Upper lobe of left lung (tissue), 4 donors: ENCODE data around the gene AGBL5.

ENCODE experiments used
- CTCF ChIP-seq, 6 experiments: fragments of 450-650 bp in 4 of 6; fragments of 200-600 bp in 2 of 6; sonication (generic) in 2 of 6; IDR thresholded peaks; one replicate each; pipeline ENCODE4 v1.5.1; 2016 to 2019; ENCODE audit warnings: antibody characterized with exemption in 6 of 6
- POLR2A ChIP-seq, 4 donors: fragments of 450-650 bp; IDR thresholded peaks; one replicate each; pipeline ENCODE4 v1.5.1; 2016 to 2017; ENCODE audit warnings: antibody characterized with exemption in 4 of 4, mild to moderate bottlenecking in 2 of 4
- POLR2AphosphoS5 ChIP-seq, 2 donors: sonication (generic); formaldehyde crosslinking; IDR thresholded peaks; one replicate each; pipeline ENCODE4 v1.5.1; 2017; ENCODE audit warnings: antibody characterized with exemption in 2 of 2

- TF ChIP-seq CTCF (IDR thresholded peaks at IDR 0.05) (peak in 1 of 6 experiments; percentile 5), POLR2A (IDR thresholded peaks at IDR 0.05) (no peak), POLR2AphosphoS5 (IDR thresholded peaks at IDR 0.05) (no peak)
Measured at GRCh38 chr2:27033253-27033852, 18.1 kb upstream of the AGBL5 start.
